ENCODE data around the gene ARHGAP35. TPM values are rescaled to one million over a fixed set of nuclear protein-coding genes. Genes with fewer than 3 reads are reported as not detected.

ARHGAP35 gene
- total RNA-seq: 26.5 and 41.2 TPM in 2 replicates

GRCh38 chr19:46860846-46861690 is at the start of gene ARHGAP35:
TSS of gene ARHGAP35 (plus strand) at chr19:46860997. CDS start at chr19:46918676, 57,679 bp downstream.

GRCh38 chr19:46850228-46851203 is 10.3 kb upstream of the ARHGAP35 start, which contains the start of gene AP2S1:
TSS of gene AP2S1 (minus strand) at chr19:46850846. CDS start at chr19:46850766, 80 bp downstream.

Other genes with a start within 250 kb of the ARHGAP35 start
- gene PTGIR, start 235.9 kb upstream of the ARHGAP35 start, total RNA-seq: 7.0 and 9.6 TPM in 2 replicates
- gene GNG8, start 224.8 kb upstream of the ARHGAP35 start, total RNA-seq: not detected in 2 replicates
- gene DACT3, start 199.8 kb upstream of the ARHGAP35 start, total RNA-seq: 1.1 and 2.2 TPM in 2 replicates
- 5.1 and 7.2 TPM in 2 replicates for gene PRKD2, start 143.9 kb upstream of the ARHGAP35 start, total RNA-seq
- 11.0 and 20.1 TPM in 2 replicates for gene FKRP, start 114.9 kb upstream of the ARHGAP35 start, total RNA-seq
- 55.1 and 74.7 TPM in 2 replicates for gene STRN4, start 114.5 kb upstream of the ARHGAP35 start, total RNA-seq
- gene SLC1A5, start 72.4 kb upstream of the ARHGAP35 start, total RNA-seq: 65.0 and 80.7 TPM in 2 replicates
- gene AP2S1, start 10.2 kb upstream of the ARHGAP35 start, total RNA-seq: 121 and 144 TPM in 2 replicates
- gene NPAS1, start 158.8 kb downstream of the ARHGAP35 start, total RNA-seq: 0.39 and 1.8 TPM in 2 replicates
- gene TMEM160, start 187.6 kb downstream of the ARHGAP35 start, total RNA-seq: 18.7 and 21.5 TPM in 2 replicates